ENCODE data around the gene MTMR10.

DNA sequence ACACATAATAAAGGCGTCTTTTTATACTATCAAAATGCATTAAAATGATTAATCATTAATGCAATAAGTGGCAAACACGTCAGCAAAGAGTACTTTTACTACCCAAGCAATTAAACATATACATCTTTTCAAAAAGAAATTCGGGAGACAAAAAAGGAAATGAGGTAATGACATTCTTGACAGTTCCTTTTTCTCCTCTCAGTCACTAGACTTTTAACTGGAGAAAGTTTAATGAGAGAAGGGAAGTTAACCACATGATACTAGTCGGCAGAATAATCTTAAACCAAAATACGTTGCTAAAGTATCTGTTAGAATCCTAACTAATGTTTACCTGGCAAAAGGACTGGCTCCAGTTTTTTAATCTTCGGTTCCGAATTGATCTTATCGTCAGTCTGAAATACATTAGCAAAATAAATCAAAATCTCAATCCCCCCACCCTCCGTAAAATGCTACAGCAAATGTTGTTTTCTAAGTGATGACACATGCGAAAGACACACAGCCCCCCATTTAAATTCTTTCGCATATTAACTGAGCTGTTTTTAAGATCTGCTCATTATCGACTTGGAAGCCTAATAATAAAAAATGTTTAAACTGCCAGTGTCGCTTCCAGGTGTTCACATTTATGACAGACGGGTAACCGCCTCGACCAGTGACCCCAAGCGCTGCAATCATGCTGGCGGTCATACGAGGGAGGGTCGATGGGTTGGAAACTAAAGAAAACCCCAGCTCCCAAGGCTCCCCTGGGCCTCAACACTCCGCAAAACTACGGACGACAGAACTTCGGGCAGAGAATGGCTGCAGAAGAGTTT lies 778 bp downstream of the MTMR10 start:
- TF ChIP-seq, protein P1, sequence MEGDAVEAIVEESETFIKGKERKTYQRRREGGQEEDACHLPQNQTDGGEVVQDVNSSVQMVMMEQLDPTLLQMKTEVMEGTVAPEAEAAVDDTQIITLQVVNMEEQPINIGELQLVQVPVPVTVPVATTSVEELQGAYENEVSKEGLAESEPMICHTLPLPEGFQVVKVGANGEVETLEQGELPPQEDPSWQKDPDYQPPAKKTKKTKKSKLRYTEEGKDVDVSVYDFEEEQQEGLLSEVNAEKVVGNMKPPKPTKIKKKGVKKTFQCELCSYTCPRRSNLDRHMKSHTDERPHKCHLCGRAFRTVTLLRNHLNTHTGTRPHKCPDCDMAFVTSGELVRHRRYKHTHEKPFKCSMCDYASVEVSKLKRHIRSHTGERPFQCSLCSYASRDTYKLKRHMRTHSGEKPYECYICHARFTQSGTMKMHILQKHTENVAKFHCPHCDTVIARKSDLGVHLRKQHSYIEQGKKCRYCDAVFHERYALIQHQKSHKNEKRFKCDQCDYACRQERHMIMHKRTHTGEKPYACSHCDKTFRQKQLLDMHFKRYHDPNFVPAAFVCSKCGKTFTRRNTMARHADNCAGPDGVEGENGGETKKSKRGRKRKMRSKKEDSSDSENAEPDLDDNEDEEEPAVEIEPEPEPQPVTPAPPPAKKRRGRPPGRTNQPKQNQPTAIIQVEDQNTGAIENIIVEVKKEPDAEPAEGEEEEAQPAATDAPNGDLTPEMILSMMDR (IDR thresholded peaks at IDR 0.05) = no peak
- no peak for TF ChIP-seq POLR2A (IDR thresholded peaks at IDR 0.05)

Measured in sigmoid colon (tissue), 3 donors.